Sigmoid colon (tissue), 7 donors: ENCODE results near the gene SLC44A1. TPM values are rescaled to one million over a fixed set of nuclear protein-coding genes. Genes with fewer than 3 reads are reported as not detected.

Experiments used
- DNase-seq: peaks from one replicate; pipeline ENCODE4 v3.0.0-alpha.2; 2019
- H3K27ac ChIP-seq, 4 donors: fragments of 200-600 bp; sonication (generic); one replicate each; pipeline ENCODE4 v1.5.1; 2016 to 2019; ENCODE audit warnings: mild to moderate bottlenecking in 1 of 4
- H3K27me3 ChIP-seq, 3 donors: fragments of 200-600 bp; sonication (generic); one replicate each; pipeline ENCODE4 v1.5.1; 2019; ENCODE audit warnings: mild to moderate bottlenecking in 1 of 3
- H3K36me3 ChIP-seq, 4 donors: fragments of 200-600 bp; sonication (generic); one replicate each; pipeline ENCODE4 v1.5.1; 2016 to 2019
- H3K4me1 ChIP-seq, 4 donors: fragments of 200-600 bp; sonication (generic); one replicate each; pipeline ENCODE4 v1.5.1; 2017 to 2019
- H3K4me3 ChIP-seq, 4 donors: fragments of 200-600 bp; sonication (generic); one replicate each; pipeline ENCODE4 v1.5.1; 2017 to 2019; ENCODE audit warnings: mild to moderate bottlenecking in 2 of 4, moderate library complexity in 1 of 4
- H3K9me3 ChIP-seq, 4 donors: fragments of 200-600 bp in 3 of 4; sonication (generic) in 3 of 4; one replicate each; pipeline versions ENCODE4 v1.5.1 to v1.6.1; 2013 to 2019
- CTCF ChIP-seq, 4 experiments: fragments of 450-650 bp in 3 of 4; fragments of 200-600 bp in 1 of 4; IDR thresholded peaks; one replicate each; pipeline ENCODE4 v1.5.1; 2016 to 2019; ENCODE audit warnings: antibody characterized with exemption in 4 of 4, mild to moderate bottlenecking in 3 of 4, moderate library complexity in 2 of 4
- EP300 ChIP-seq, 4 donors: sonication (generic); formaldehyde crosslinking; IDR thresholded peaks; one replicate each; pipeline ENCODE4 v1.6.1; 2017; ENCODE audit warnings: antibody characterized with exemption in 4 of 4
- POLR2A ChIP-seq, 2 donors: fragments of 450-650 bp; IDR thresholded peaks; one replicate each; pipeline ENCODE4 v1.6.1; 2016; ENCODE audit warnings: antibody characterized with exemption in 2 of 2, mild to moderate bottlenecking in 2 of 2, moderate library complexity in 2 of 2
- POLR2AphosphoS5 ChIP-seq, 4 donors: sonication (generic); formaldehyde crosslinking; IDR thresholded peaks; one replicate each; pipeline ENCODE4 v1.6.1; 2017; ENCODE audit warnings: antibody characterized with exemption in 4 of 4
- WGBS, 2 donors: extraction: QIAGEN DNeasy Blood & Tissue Kit; methylation state at CpG; one replicate each; pipeline ENCODE4 v1.1.7; 2013; 5-methylcytosine and 5-hydroxymethylcytosine counted together
- intact Hi-C: fragments of 100-400 bp; cut with DNase I; formaldehyde crosslinking; loops from one replicate; pipeline ENCODE4 v1.15.1; 2023
- polyA plus RNA-seq, 3 donors: library from polyadenylated mRNA; stranded (reverse); fragments of 200-250 nt; gene quantifications; one replicate each; pipeline ENCODE4 v1.2.3, GENCODE V29; 2013
- total RNA-seq, 4 donors: library from RNA; depleted of rRNA; stranded (reverse); fragments of >200 nt; gene quantifications; one replicate each; pipeline ENCODE4 v1.1.0, GENCODE V29; 2016
- donor health status: healthy with polysubstance abuse.
- donor health status: Bipolar disorder and iron deficiency.
- donor health status: healthy.

Gene SLC44A1
- total and polyA plus RNA-seq, 7 donors = 11.4 to 35.4 (median 25.2) TPM

GRCh38 chr9:105257809-105258208, 13.4 kb downstream of the SLC44A1 start:
- intact Hi-C loops = no loop called here
- Histone ChIP-seq H3K36me3 (no peaks in the 10 kb centered on the region), H3K4me1 (peaks cover 0 to 38% (median 13%) of the 10 kb centered on the region in 4 donors), H3K27ac (no peak overlapping the region), H3K27me3 (no peaks in the 10 kb centered on the region), H3K9me3 (no peaks in the 10 kb centered on the region), H3K4me3 (no peak overlapping the region)
- TF ChIP-seq POLR2A (IDR thresholded peaks at IDR 0.05) (no peak), POLR2AphosphoS5 (IDR thresholded peaks at IDR 0.05) (no peak), EP300 (IDR thresholded peaks at IDR 0.05) (no peak), CTCF (IDR thresholded peaks at IDR 0.05) (no peak)
- DNase-seq = no peak
- WGBS, 2 donors = 51 to 76% methylated on average over 2 of the region's 2 CpGs

GRCh38 chr9:105258225-105258737, 13.8 kb downstream of the SLC44A1 start:
- Histone ChIP-seq H3K4me3 (no peak overlapping the region), H3K27me3 (no peaks in the 10 kb centered on the region), H3K27ac (no peak overlapping the region), H3K36me3 (no peaks in the 10 kb centered on the region), H3K4me1 (peaks cover 0 to 38% (median 13%) of the 10 kb centered on the region in 4 donors), H3K9me3 (no peaks in the 10 kb centered on the region)
- intact Hi-C loops = no loop called here
- WGBS, 2 donors = 43 to 78% methylated on average over 3 of the region's 3 CpGs
- no peak for DNase-seq
- TF ChIP-seq POLR2A (IDR thresholded peaks at IDR 0.05) (no peak), CTCF (IDR thresholded peaks at IDR 0.05) (no peak), POLR2AphosphoS5 (IDR thresholded peaks at IDR 0.05) (no peak)

GRCh38 chr9:105259274-105259673, 14.8 kb downstream of the SLC44A1 start:
- WGBS, 2 donors = 59 to 83% methylated on average over 2 of the region's 2 CpGs
- Histone ChIP-seq H3K4me3 (no peak overlapping the region), H3K36me3 (no peaks in the 10 kb centered on the region), H3K9me3 (no peaks in the 10 kb centered on the region), H3K27ac (peak overlapping the region in 2 of 4 donors; percentile 14 to 18), H3K27me3 (no peaks in the 10 kb centered on the region), H3K4me1 (peaks cover 0 to 38% (median 13%) of the 10 kb centered on the region in 4 donors)
- intact Hi-C loops = no loop called here
- TF ChIP-seq EP300 (IDR thresholded peaks at IDR 0.05) (no peak), CTCF (IDR thresholded peaks at IDR 0.05) (no peak), POLR2AphosphoS5 (IDR thresholded peaks at IDR 0.05) (no peak), POLR2A (IDR thresholded peaks at IDR 0.05) (no peak)
- no peak for DNase-seq

- intact Hi-C loops = no loop called here
- Histone ChIP-seq H3K27ac (peak overlapping the region in 2 of 4 donors; percentile 18 to 28), H3K4me1 (peaks cover 0 to 38% (median 13%) of the 10 kb centered on the region in 4 donors)
Observed at GRCh38 chr9:105259731-105260612, 15.5 kb downstream of the SLC44A1 start.

More at GRCh38 chr9:105259731-105260612, 15.5 kb downstream of the SLC44A1 start:
- H3K4me3 ChIP-seq = no peak overlapping the region
- H3K9me3 ChIP-seq = no peaks in the 10 kb centered on the region
- H3K36me3 ChIP-seq = no peaks in the 10 kb centered on the region
- TF ChIP-seq CTCF (IDR thresholded peaks at IDR 0.05) (no peak), POLR2AphosphoS5 (IDR thresholded peaks at IDR 0.05) (peak in 2 of 4 donors; percentile 25 to 50), POLR2A (IDR thresholded peaks at IDR 0.05) (no peak), EP300 (IDR thresholded peaks at IDR 0.05) (no peak)
- no peak for DNase-seq
- no peaks in the 10 kb centered on the region for H3K27me3 ChIP-seq
